ENCODE measurements around the gene FLNB.
A peak's percentile ranks its signal among the peaks of the same experiment; 100 is the strongest.

Gene FLNB

DNA sequence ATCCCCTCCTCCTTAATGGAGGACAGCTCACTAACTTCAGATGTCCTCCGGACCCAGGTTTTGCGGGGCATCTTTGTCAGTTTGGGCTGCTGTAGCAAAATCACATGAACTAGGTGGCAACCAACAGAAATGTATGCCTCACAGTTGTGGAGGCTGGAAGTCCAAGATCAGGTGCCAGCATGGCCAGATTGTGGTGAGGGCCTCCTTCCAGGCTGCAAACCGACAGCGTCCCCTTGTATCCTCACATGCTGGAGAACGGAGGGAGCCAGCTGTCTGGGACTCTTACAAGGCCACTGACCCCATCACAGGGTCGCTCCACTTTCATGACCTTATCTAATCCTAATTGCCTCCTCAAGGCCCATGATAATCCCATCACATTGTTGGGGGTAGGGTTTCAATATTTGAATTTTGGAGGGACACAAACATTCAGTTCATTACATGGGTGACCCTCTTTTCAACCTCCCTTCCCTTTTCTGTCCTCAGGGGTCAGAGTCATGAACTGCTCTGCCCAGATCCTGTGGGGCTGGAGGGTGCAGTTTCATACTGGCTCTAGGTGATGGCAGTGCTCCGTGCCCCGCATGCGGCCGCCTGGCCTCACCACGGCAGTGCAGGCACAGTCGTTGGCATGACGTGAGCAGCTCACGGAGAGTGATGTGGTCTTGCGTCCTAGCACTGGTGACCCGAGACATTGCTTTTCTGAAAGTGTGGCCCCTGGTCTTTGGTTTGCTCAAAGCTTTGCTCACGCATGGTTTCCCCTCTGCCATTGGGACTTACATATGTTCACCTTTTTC lies 144.2 kb downstream of the FLNB start:
- ATAC-seq (replicated peaks), result no peak
- Mint-ChIP-seq H3K9me3 (no peaks in the 10 kb centered on the region), H3K4me3 (no peak overlapping the region)

DNA sequence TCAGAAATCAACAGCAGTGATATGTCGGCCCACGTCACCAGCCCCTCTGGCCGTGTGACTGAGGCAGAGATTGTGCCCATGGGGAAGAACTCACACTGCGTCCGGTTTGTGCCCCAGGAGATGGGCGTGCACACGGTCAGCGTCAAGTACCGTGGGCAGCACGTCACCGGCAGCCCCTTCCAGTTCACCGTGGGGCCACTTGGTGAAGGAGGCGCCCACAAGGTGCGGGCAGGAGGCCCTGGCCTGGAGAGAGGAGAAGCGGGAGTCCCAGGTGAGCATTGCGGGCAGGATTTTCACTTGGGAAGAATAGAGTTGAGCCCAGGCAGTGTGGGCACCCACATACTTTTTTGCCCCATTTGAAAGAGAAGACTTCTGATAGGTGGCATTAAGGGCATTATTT lies 145.1 kb downstream of the FLNB start:
- no peaks in the 10 kb centered on the region for H3K4me1 Mint-ChIP-seq
- H3K27ac Mint-ChIP-seq, result peak overlapping the region; percentile 26
- no peaks in the 10 kb centered on the region for H3K9me3 Mint-ChIP-seq
- ATAC-seq (replicated peaks) (no peak), DNase-seq (no peak)
- H3K4me3 Mint-ChIP-seq, result no peak overlapping the region
- H3K27me3 Mint-ChIP-seq, result no peaks in the 10 kb centered on the region
- H3K36me3 Mint-ChIP-seq, result peaks cover 23 to 33% of the 10 kb centered on the region in 2 donors

More for the DNA sequence above, 144.2 kb downstream of the FLNB start:
- H3K36me3 Mint-ChIP-seq, result peaks cover 21 to 29% of the 10 kb centered on the region in 2 donors
- DNase-seq, result no peak
- H3K27ac Mint-ChIP-seq, result no peak overlapping the region
- H3K27me3 Mint-ChIP-seq, result no peaks in the 10 kb centered on the region
- H3K4me1 Mint-ChIP-seq, result no peaks in the 10 kb centered on the region

- Mint-ChIP-seq H3K27me3 (no peaks in the 10 kb centered on the region), H3K9me3 (no peaks in the 10 kb centered on the region), H3K27ac (no peak overlapping the region), H3K4me3 (no peak overlapping the region), H3K4me1 (no peaks in the 10 kb centered on the region), H3K36me3 (peaks cover 9 to 18% of the 10 kb centered on the region in 2 donors)
- DNase-seq (no peak), ATAC-seq (replicated peaks) (no peak)
These were observed 146.6 kb downstream of the FLNB start for GRCh38 chr3:58154626-58155449.

DNA sequence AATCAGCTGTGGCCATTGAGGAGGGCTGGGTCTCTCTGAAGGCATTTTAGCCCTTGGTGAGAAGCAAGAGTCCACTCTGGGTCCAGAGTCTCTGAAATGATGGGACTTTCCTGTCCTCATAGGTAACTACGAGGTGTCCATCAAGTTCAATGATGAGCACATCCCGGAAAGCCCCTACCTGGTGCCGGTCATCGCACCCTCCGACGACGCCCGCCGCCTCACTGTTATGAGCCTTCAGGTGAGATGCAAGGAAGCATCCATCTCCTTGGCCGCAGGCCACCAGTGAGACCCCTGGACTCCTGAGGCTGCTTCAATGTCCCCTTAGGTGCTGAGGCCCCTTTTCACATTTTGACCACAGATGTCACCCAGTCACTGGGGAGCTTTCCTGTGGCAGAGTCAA lies 147.6 kb downstream of the FLNB start:
- peaks cover under 1 to 1% of the 10 kb centered on the region in 2 donors for H3K9me3 Mint-ChIP-seq
- no peak for DNase-seq
- no peaks in the 10 kb centered on the region for H3K27me3 Mint-ChIP-seq
- H3K27ac Mint-ChIP-seq, result no peak overlapping the region
- H3K4me1 Mint-ChIP-seq, result no peaks in the 10 kb centered on the region
- peaks cover 14 to 24% of the 10 kb centered on the region in 2 donors for H3K36me3 Mint-ChIP-seq
- no peak overlapping the region for H3K4me3 Mint-ChIP-seq
- ATAC-seq (replicated peaks), result no peak

DNA sequence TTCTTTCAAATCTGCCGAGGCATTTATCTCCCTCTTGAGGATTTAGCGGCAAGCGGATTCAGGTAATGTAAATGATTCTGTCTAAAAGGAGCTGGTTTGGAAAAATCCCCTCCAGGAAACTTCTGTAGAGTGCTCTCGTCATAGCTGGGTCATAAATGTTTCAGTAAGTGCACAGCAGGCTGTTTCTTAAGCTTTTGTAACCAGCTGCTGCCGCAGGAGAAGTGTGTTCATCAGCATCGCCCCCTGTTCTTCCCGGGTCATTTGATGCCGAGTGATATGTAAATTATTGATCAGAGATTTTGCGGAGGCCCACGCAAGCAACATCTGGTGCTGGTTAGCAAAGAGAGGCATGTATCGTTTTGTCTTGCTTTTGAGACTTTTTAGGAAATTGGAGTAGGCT lies 149.5 kb downstream of the FLNB start:
- no peak overlapping the region for H3K4me3 Mint-ChIP-seq
- H3K27ac Mint-ChIP-seq, result no peak overlapping the region
- no peaks in the 10 kb centered on the region for H3K4me1 Mint-ChIP-seq
- ATAC-seq (replicated peaks) (no peak), DNase-seq (no peak)
- H3K27me3 Mint-ChIP-seq, result no peaks in the 10 kb centered on the region
- H3K9me3 Mint-ChIP-seq, result peaks cover 3% of the 10 kb centered on the region in 2 donors
- H3K36me3 Mint-ChIP-seq, result peaks cover 20 to 28% of the 10 kb centered on the region in 2 donors

DNA sequence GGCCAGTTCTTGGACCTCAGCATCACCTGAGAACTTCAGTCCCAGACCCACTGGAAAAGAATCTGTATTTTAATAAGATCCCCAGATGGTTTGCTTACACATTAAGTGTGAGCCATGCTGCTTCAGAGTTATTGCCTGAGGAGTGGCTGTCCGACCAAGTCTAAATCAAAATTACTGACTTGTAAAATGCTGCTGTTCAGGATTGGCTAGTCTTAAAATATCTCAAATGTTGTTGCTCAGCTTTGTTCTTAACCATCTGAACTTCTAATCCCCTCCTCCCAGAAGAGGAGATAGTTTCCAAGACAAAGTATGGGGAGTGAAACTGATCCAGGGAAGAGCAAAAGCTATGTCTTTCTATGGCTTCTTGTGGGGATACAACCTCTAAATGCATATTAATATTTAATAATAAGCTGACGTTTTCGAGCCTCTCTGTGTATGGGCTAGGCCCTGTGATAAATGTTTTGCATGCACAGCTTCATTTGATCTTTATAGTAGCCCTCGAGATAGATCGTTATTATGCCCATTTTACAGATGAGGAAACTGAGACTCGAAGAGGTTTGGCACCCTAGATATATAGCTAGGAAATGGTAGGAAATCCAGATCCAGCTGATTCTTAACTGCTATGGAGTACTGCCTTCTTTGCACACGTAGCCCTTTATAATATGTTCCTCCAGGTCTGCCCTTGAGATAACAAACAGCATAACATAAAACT lies 150.4 kb downstream of the FLNB start:
- Mint-ChIP-seq H3K27ac (no peak overlapping the region), H3K36me3 (peaks cover 20 to 29% of the 10 kb centered on the region in 2 donors), H3K9me3 (peaks cover 3% of the 10 kb centered on the region in 2 donors), H3K27me3 (no peaks in the 10 kb centered on the region), H3K4me3 (no peak overlapping the region), H3K4me1 (no peaks in the 10 kb centered on the region)
- no peak for ATAC-seq (replicated peaks)
- no peak for DNase-seq

- Mint-ChIP-seq H3K4me1 (peaks cover 0 to under 1% of the 10 kb centered on the region in 2 donors), H3K9me3 (peaks cover 3% of the 10 kb centered on the region in 2 donors), H3K27me3 (no peaks in the 10 kb centered on the region), H3K4me3 (no peak overlapping the region), H3K27ac (no peak overlapping the region), H3K36me3 (peaks cover 23 to 30% of the 10 kb centered on the region in 2 donors)
- ATAC-seq (replicated peaks) (no peak), DNase-seq (no peak)
These were observed 152.2 kb downstream of the FLNB start for GRCh38 chr3:58160399-58160798.

- Mint-ChIP-seq H3K4me1 (peaks cover 0 to 1% of the 10 kb centered on the region in 2 donors), H3K4me3 (no peak overlapping the region), H3K27me3 (no peaks in the 10 kb centered on the region), H3K9me3 (peaks cover 3% of the 10 kb centered on the region in 2 donors), H3K36me3 (peaks cover 23 to 32% of the 10 kb centered on the region in 2 donors), H3K27ac (no peak overlapping the region)
- DNase-seq (no peak), ATAC-seq (replicated peaks) (no peak)
These were observed 153.5 kb downstream of the FLNB start for GRCh38 chr3:58161435-58162398.

DNA sequence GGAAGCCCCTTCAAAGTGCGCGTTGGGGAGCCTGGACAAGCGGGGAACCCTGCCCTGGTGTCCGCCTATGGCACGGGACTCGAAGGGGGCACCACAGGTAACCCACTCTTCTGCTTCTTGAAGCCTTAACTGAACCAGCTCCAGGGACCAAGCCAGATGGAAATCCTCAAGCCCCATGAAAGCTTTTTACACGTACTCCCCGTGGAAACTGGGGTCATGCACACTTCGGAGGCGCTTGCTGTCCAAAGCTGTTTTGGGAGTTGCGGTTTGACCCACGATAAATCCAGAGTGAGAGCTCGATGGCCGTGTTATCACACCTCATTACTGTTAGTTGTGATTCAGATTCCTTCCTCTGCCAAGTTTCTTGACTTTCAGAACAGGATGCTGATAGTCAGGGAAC lies 155.0 kb downstream of the FLNB start:
- peaks cover 0 to 1% of the 10 kb centered on the region in 2 donors for H3K4me1 Mint-ChIP-seq
- peaks cover 21 to 28% of the 10 kb centered on the region in 2 donors for H3K36me3 Mint-ChIP-seq
- H3K9me3 Mint-ChIP-seq, result peaks cover 3% of the 10 kb centered on the region in 2 donors
- no peak overlapping the region for H3K27ac Mint-ChIP-seq
- H3K27me3 Mint-ChIP-seq, result no peaks in the 10 kb centered on the region
- DNase-seq (no peak), ATAC-seq (replicated peaks) (no peak)
- H3K4me3 Mint-ChIP-seq, result no peak overlapping the region

GRCh38 chr3:58164199-58164879 lies 156.1 kb downstream of the FLNB start:
- ATAC-seq (replicated peaks) (no peak), DNase-seq (no peak)
- peaks cover 0 to 1% of the 10 kb centered on the region in 2 donors for H3K4me1 Mint-ChIP-seq
- H3K4me3 Mint-ChIP-seq, result no peak overlapping the region
- no peaks in the 10 kb centered on the region for H3K27me3 Mint-ChIP-seq
- H3K36me3 Mint-ChIP-seq, result peaks cover 21 to 28% of the 10 kb centered on the region in 2 donors
- no peak overlapping the region for H3K27ac Mint-ChIP-seq
- peaks cover 3% of the 10 kb centered on the region in 2 donors for H3K9me3 Mint-ChIP-seq

DNA sequence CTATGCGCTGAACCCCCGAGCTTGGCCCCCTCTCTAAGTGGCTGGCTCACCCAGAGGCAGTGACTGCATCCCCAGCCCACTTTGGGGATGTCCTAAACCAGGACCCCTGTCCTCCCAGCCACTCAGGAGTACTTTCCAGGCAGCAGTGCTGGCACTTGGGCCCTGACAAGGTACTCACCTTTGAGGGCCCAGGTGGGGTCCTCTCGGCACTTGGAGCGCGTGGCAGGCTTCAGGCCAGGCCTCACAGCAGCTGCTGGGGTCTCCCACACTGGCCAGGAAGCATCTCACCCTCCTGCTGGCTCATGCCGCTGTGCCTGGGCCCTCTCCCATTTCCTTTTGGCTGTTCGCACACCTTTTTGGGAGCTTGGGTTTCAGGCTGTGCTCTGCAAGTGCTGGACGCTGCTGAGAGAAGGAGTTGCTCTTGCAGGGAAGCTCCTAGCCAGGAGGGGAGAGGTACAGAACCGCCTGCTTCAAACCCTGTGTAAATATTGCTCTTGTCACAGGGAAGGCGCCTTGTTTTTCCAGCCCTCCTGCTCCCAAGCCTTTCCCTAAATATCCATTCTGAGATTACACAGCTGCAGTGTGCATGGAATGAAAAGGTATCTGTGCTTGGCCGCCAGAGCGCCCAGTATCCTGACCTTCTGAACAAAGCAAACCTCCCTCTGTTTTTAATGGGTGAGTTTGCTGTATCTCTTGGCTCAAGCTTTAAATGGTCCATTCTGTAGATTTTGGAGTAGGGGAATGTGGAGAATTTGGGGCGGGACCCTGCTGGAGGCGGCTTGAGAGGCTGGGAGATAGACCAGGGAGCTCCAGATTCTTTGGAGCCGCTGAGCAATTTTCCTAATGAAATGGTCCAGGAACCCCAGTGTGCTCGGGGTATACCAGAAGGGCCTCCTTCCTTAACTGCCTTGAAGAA lies 156.9 kb downstream of the FLNB start:
- Mint-ChIP-seq H3K27ac (no peak overlapping the region), H3K36me3 (peaks cover 20 to 30% of the 10 kb centered on the region in 2 donors)
- no peak for DNase-seq

More for the DNA sequence above, 156.9 kb downstream of the FLNB start:
- H3K27me3 Mint-ChIP-seq, result no peaks in the 10 kb centered on the region
- peaks cover 0 to 1% of the 10 kb centered on the region in 2 donors for H3K4me1 Mint-ChIP-seq
- H3K4me3 Mint-ChIP-seq, result no peak overlapping the region
- ATAC-seq (replicated peaks), result no peak
- peaks cover 3% of the 10 kb centered on the region in 2 donors for H3K9me3 Mint-ChIP-seq
